HL-60 (cell line): ENCODE results near the gene COL13A1.

Experiments
- DNase-seq, 2 experiments: peaks; one replicate each; pipeline ENCODE4 v3.0.0-alpha.2; 2010 to 2020; ENCODE audit warnings: low read depth in 1 of 2, low spot score in 1 of 2
- H3K27ac ChIP-seq: fragments of 250-450 bp; sonication (Bioruptor Pico); replicated peaks from 2 replicates; pipeline ENCODE4 v1.5.1; 2020; ENCODE audit warnings: mild to moderate bottlenecking, moderate library complexity
- H3K27me3 ChIP-seq: fragments of 250-450 bp; sonication (Bioruptor Pico); 2 replicates; pipeline ENCODE4 v1.5.1; 2021; ENCODE audit warnings: mild to moderate bottlenecking, moderate library complexity; ENCODE audit not compliant: insufficient read depth, poor library complexity, severe bottlenecking
- H3K4me3 ChIP-seq: replicated peaks from 2 replicates; pipeline ENCODE4 v1.5.1; 2011; ENCODE audit warnings: mild to moderate bottlenecking, control low read depth, low read length; ENCODE audit not compliant: insufficient read depth
- CTCF ChIP-seq: IDR thresholded peaks from one replicate; pipeline ENCODE4 v1.5.1; 2011; ENCODE audit warnings: low read length, control low read depth, inconsistent platforms; ENCODE audit not compliant: insufficient read depth
- GABPA ChIP-seq: IDR thresholded peaks from 2 replicates; pipeline ENCODE4 v1.6.1; 2012; ENCODE audit warnings: low read depth
- POLR2AphosphoS5 ChIP-seq: IDR thresholded peaks from 2 replicates; pipeline ENCODE4 v1.6.1; 2012; ENCODE audit warnings: low read depth
- SPI1 ChIP-seq: IDR thresholded peaks from 2 replicates; pipeline ENCODE4 v1.6.1; 2012; ENCODE audit warnings: low read depth, mild to moderate bottlenecking, borderline replicate concordance
- TF ChIP-seq, protein P1 (sequence below): IDR thresholded peaks from 2 replicates; pipeline ENCODE4 v1.6.1; 2012; ENCODE audit warnings: low read depth; ENCODE audit not compliant: insufficient replicate concordance

COL13A1 gene

GRCh38 chr10:69963178-69963834 is 161.6 kb downstream of the COL13A1 start:
- H3K27me3 ChIP-seq = no peaks in the 10 kb centered on the region
- no peak for DNase-seq
- no peak overlapping the region for H3K4me3 ChIP-seq
- H3K27ac ChIP-seq = no peak overlapping the region
- TF ChIP-seq CTCF (no peak), POLR2AphosphoS5 (no peak), SPI1 (no peak), GABPA (no peak)
- TF ChIP-seq, protein P1, sequence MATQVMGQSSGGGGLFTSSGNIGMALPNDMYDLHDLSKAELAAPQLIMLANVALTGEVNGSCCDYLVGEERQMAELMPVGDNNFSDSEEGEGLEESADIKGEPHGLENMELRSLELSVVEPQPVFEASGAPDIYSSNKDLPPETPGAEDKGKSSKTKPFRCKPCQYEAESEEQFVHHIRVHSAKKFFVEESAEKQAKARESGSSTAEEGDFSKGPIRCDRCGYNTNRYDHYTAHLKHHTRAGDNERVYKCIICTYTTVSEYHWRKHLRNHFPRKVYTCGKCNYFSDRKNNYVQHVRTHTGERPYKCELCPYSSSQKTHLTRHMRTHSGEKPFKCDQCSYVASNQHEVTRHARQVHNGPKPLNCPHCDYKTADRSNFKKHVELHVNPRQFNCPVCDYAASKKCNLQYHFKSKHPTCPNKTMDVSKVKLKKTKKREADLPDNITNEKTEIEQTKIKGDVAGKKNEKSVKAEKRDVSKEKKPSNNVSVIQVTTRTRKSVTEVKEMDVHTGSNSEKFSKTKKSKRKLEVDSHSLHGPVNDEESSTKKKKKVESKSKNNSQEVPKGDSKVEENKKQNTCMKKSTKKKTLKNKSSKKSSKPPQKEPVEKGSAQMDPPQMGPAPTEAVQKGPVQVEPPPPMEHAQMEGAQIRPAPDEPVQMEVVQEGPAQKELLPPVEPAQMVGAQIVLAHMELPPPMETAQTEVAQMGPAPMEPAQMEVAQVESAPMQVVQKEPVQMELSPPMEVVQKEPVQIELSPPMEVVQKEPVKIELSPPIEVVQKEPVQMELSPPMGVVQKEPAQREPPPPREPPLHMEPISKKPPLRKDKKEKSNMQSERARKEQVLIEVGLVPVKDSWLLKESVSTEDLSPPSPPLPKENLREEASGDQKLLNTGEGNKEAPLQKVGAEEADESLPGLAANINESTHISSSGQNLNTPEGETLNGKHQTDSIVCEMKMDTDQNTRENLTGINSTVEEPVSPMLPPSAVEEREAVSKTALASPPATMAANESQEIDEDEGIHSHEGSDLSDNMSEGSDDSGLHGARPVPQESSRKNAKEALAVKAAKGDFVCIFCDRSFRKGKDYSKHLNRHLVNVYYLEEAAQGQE = no peak

- no peaks in the 10 kb centered on the region for H3K27me3 ChIP-seq
- no peak overlapping the region for H3K27ac ChIP-seq
- no peak for DNase-seq
- no peak for TF ChIP-seq SPI1
- TF ChIP-seq, protein P1 = no peak
- TF ChIP-seq GABPA = no peak
- TF ChIP-seq POLR2AphosphoS5 = no peak
- no peak for TF ChIP-seq CTCF
- H3K4me3 ChIP-seq = no peak overlapping the region
These were observed 162.4 kb downstream of the COL13A1 start for GRCh38 chr10:69963835-69964710.

GRCh38 chr10:69965086-69965485 is 163.4 kb downstream of the COL13A1 start:
- DNase-seq = no peak
- TF ChIP-seq POLR2AphosphoS5 (no peak), GABPA (no peak), CTCF (no peak), SPI1 (no peak)
- TF ChIP-seq, protein P1 = no peak
- H3K27me3 ChIP-seq = no peaks in the 10 kb centered on the region
- H3K27ac ChIP-seq = no peak overlapping the region
- no peak overlapping the region for H3K4me3 ChIP-seq
